GM21737 (cell line): Measurements from ENCODE around the gene TXNDC8.
A peak's percentile ranks its signal among the peaks of the same experiment; 100 is the strongest.

Experiments used
- ATAC-seq: cut with Tn5 transposase; IDR thresholded peaks from one replicate; pipeline ENCODE4 v1.9.1; 2021; ENCODE audit warnings: mild to moderate bottlenecking, moderate library complexity; ENCODE audit not compliant: unreplicated experiment

TXNDC8 gene

GRCh38 chr9:110282739-110283081 lies 55.0 kb downstream of the TXNDC8 start:
- ATAC-seq, result no peak

GRCh38 chr9:110282018-110282738 lies 55.5 kb downstream of the TXNDC8 start:
- ATAC-seq, result no peak

- ATAC-seq, result no peak
Measured at GRCh38 chr9:110278080-110278707, 59.5 kb downstream of the TXNDC8 start.

- no peak for ATAC-seq
Measured at GRCh38 chr9:110276781-110277180, 60.9 kb downstream of the TXNDC8 start.

GRCh38 chr9:110270211-110270995 lies 67.3 kb downstream of the TXNDC8 start:
- no peak for ATAC-seq

- ATAC-seq, result no peak
Measured at GRCh38 chr9:110266795-110267194, 70.9 kb downstream of the TXNDC8 start.

- no peak for ATAC-seq
Measured at GRCh38 chr9:110261632-110262031, 76.0 kb downstream of the TXNDC8 start.

- no peak for ATAC-seq
Measured at GRCh38 chr9:110260911-110261310, 76.8 kb downstream of the TXNDC8 start.

GRCh38 chr9:110259566-110259965 lies 78.1 kb downstream of the TXNDC8 start:
- ATAC-seq, result no peak

- ATAC-seq, result no peak
Measured at GRCh38 chr9:110258690-110259091, 79.0 kb downstream of the TXNDC8 start.

- ATAC-seq, result no peak
Measured at GRCh38 chr9:110257956-110258355, 79.7 kb downstream of the TXNDC8 start.

- no peak for ATAC-seq
Measured at GRCh38 chr9:110257097-110257841, 80.4 kb downstream of the TXNDC8 start.

- ATAC-seq, result peak; percentile 61
Measured at GRCh38 chr9:110256380-110257096, 81.1 kb downstream of the TXNDC8 start, which contains the start of gene TXN. TSS of gene TXN (minus strand) at chr9:110256507. CDS start at chr9:110256435, 72 bp downstream.

GRCh38 chr9:110255463-110256379 lies 81.9 kb downstream of the TXNDC8 start:
- peak; percentile 22 for ATAC-seq

- no peak for ATAC-seq
Measured at GRCh38 chr9:110255034-110255462, 82.6 kb downstream of the TXNDC8 start.

GRCh38 chr9:110254500-110254899 lies 83.2 kb downstream of the TXNDC8 start:
- ATAC-seq, result no peak
